GM12878 (cell line): ENCODE data around the gene ZNF462. TPM values are rescaled to one million over a fixed set of nuclear protein-coding genes. Genes with fewer than 3 reads are reported as not detected.

Experiments
- BCLAF1 ChIP-seq: fragments of 450-650 bp; IDR thresholded peaks from 2 replicates; pipeline ENCODE4 v1.6.1; 2017; ENCODE audit warnings: antibody characterized with exemption, mild to moderate bottlenecking, moderate library complexity
- BRCA1 ChIP-seq: IDR thresholded peaks from 2 replicates; pipeline ENCODE4 v1.6.1; 2011; ENCODE audit warnings: low read depth, low read length, improper control_type of control experiment
- CHD2 ChIP-seq: IDR thresholded peaks from 2 replicates; pipeline ENCODE4 v1.6.1; 2011; ENCODE audit warnings: low read depth, low read length, improper control_type of control experiment, borderline replicate concordance
- CREB1 ChIP-seq: IDR thresholded peaks from 2 replicates; pipeline ENCODE4 v1.6.1; 2012; ENCODE audit warnings: low read depth, mild to moderate bottlenecking, inconsistent platforms
- ELK1 ChIP-seq: IDR thresholded peaks from 2 replicates; pipeline ENCODE4 v1.6.1; 2012; ENCODE audit warnings: low read depth, low read length, improper control_type of control experiment
- FOXK2 ChIP-seq: fragments of 450-650 bp; IDR thresholded peaks from 2 replicates; pipeline ENCODE4 v1.6.1; 2017; ENCODE audit warnings: mild to moderate bottlenecking, moderate library complexity
- IKZF1 ChIP-seq: fragments of 450-650 bp; conservative IDR thresholded peaks from 2 replicates; pipeline ENCODE4 v1.6.1; 2017; ENCODE audit warnings: antibody characterized with exemption, mild to moderate bottlenecking
- KLF5 ChIP-seq: fragments of 450-650 bp; IDR thresholded peaks from 2 replicates; pipeline ENCODE4 v1.6.1; 2014; ENCODE audit warnings: mild to moderate bottlenecking; ENCODE audit not compliant: partially characterized antibody
- MEF2B ChIP-seq: fragments of 450-650 bp; IDR thresholded peaks from 2 replicates; pipeline ENCODE4 v1.6.1; 2018; ENCODE audit warnings: mild to moderate bottlenecking, moderate library complexity; ENCODE audit not compliant: partially characterized antibody, poor library complexity, severe bottlenecking
- MXI1 ChIP-seq: fragments of 150-350 bp; IDR thresholded peaks from 2 replicates; pipeline ENCODE4 v1.6.1; 2011; ENCODE audit warnings: low read depth, mild to moderate bottlenecking, inconsistent platforms, low read length, improper control_type of control experiment
- NBN ChIP-seq: fragments of 450-650 bp; IDR thresholded peaks from 2 replicates; pipeline ENCODE4 v1.6.1; 2016
- NR2C1 ChIP-seq: fragments of 450-650 bp; IDR thresholded peaks from 2 replicates; pipeline ENCODE4 v1.6.1; 2017; ENCODE audit warnings: antibody characterized with exemption, mild to moderate bottlenecking, moderate library complexity
- POU2F2 ChIP-seq: IDR thresholded peaks from 3 replicates; pipeline ENCODE4 v1.6.1; 2011; ENCODE audit warnings: low read depth, mild to moderate bottlenecking, low read length, borderline replicate concordance
- RAD51 ChIP-seq: fragments of 450-650 bp; IDR thresholded peaks from 2 replicates; pipeline ENCODE4 v1.6.1; 2016; ENCODE audit warnings: moderate library complexity, mild to moderate bottlenecking, inconsistent platforms
- SP1 ChIP-seq: IDR thresholded peaks from one replicate; pipeline ENCODE4 v1.6.1; 2011; ENCODE audit warnings: low read depth, low read length
- SUZ12 ChIP-seq: fragments of 200-600 bp; sonication (generic); IDR thresholded peaks from one replicate; pipeline ENCODE4 v1.6.1; 2018; ENCODE audit warnings: antibody characterized with exemption, mild to moderate bottlenecking; ENCODE audit not compliant: unreplicated experiment
- ZBTB11 ChIP-seq: fragments of 450-650 bp; formaldehyde crosslinking; IDR thresholded peaks from 2 replicates; pipeline ENCODE4 v1.5.0; 2022; ENCODE audit warnings: mild to moderate bottlenecking, missing genetic modification characterization
- ZBTB4 ChIP-seq: fragments of 450-650 bp; formaldehyde crosslinking; IDR thresholded peaks from 2 replicates; pipeline ENCODE4 v1.4.0; 2022; ENCODE audit warnings: mild to moderate bottlenecking, moderate library complexity
- ZNF274 ChIP-seq: IDR thresholded peaks from one replicate; pipeline ENCODE4 v1.8.0; 2011; ENCODE audit not compliant: insufficient read length, insufficient read depth
- polyA plus RNA-seq, 11 experiments: library from polyadenylated mRNA; depleted of rRNA in 4 of 11; unstranded in 6 of 11; stranded (reverse) in 5 of 11; fragments of >200 nt; fragmentation: Nextera tagmentation in 4 of 11; fragmentation: Illumina TruSeq in 1 of 11; extraction: Ambion mirVana in 4 of 11; extraction: Trizol in 1 of 11; gene quantifications; 1 replicate in 1 of 11; 2 replicates in 10 of 11; pipeline versions ENCODE4 v1.2.1 to v1.2.3, GENCODE V29; 2011 to 2016; ENCODE audit warnings: inconsistent platforms in 2 of 11, missing spikeins in 2 of 11, low read depth in 1 of 11
- total RNA-seq, 4 experiments: library from RNA; depleted of rRNA in 3 of 4; stranded (reverse); fragments of >200 nt in 3 of 4; fragmentation: Illumina TruSeq in 1 of 4; extraction: Trizol in 1 of 4; gene quantifications; 2 replicates each; pipeline versions ENCODE4 v1.2.1 to v1.2.3, GENCODE V29; 2013 to 2021

ZNF462 gene
- total and polyA plus RNA-seq, 10 of the 15 experiments (the other 5 are each of a cell fraction or from before 2014, with no cell fraction given), result 0.27 to 13.7 (median 0.55) TPM

GRCh38 chr9:106866243-106866642 lies 3.3 kb downstream of the ZNF462 start (continued):
- TF ChIP-seq ZBTB11 (CRISPR knock-in tag), result no peak
- no peak for TF ChIP-seq KLF5
- no peak for TF ChIP-seq ZBTB4 (CRISPR knock-in tag)
- no peak for TF ChIP-seq RAD51
- TF ChIP-seq IKZF1, result peak; percentile 54
- TF ChIP-seq CHD2, result peak; percentile 30; the same call in 1 of the 2 replicates
- TF ChIP-seq BCLAF1, result no peak
- TF ChIP-seq NBN, result peak; percentile 71; the same call in 1 of the 2 replicates
- no peak for TF ChIP-seq SUZ12
- no peak for TF ChIP-seq CREB1
- TF ChIP-seq BRCA1, result no peak
- TF ChIP-seq MEF2B, result peak; percentile 36
- TF ChIP-seq NR2C1, result no peak
- TF ChIP-seq MXI1, result no peak
- no peak for TF ChIP-seq ZNF274
- no peak for TF ChIP-seq ELK1
- TF ChIP-seq POU2F2, result no peak
- no peak for TF ChIP-seq FOXK2
- no peak for TF ChIP-seq SP1
